Tibial nerve (tissue), 4 donors: ENCODE results near the gene CSPG4.

Experiments
- EP300 ChIP-seq, 2 donors: sonication (generic); formaldehyde crosslinking; IDR thresholded peaks; one replicate each; pipeline ENCODE4 v1.6.1; 2017; ENCODE audit warnings: antibody characterized with exemption in 2 of 2, mild to moderate bottlenecking in 1 of 2
- POLR2A ChIP-seq, 2 donors: fragments of 450-650 bp; IDR thresholded peaks; one replicate each; pipeline ENCODE4 v1.6.1; 2017; ENCODE audit warnings: antibody characterized with exemption in 2 of 2, mild to moderate bottlenecking in 2 of 2, moderate library complexity in 2 of 2
- TF ChIP-seq, protein P1 (sequence below), 5 experiments: fragments of 200-600 bp in 3 of 5; fragments of 450-650 bp in 2 of 5; sonication (generic) in 3 of 5; IDR thresholded peaks; one replicate each; pipeline ENCODE4 v1.5.1; 2016 to 2019; ENCODE audit warnings: antibody characterized with exemption in 5 of 5, mild to moderate bottlenecking in 3 of 5, moderate library complexity in 2 of 5

DNA sequence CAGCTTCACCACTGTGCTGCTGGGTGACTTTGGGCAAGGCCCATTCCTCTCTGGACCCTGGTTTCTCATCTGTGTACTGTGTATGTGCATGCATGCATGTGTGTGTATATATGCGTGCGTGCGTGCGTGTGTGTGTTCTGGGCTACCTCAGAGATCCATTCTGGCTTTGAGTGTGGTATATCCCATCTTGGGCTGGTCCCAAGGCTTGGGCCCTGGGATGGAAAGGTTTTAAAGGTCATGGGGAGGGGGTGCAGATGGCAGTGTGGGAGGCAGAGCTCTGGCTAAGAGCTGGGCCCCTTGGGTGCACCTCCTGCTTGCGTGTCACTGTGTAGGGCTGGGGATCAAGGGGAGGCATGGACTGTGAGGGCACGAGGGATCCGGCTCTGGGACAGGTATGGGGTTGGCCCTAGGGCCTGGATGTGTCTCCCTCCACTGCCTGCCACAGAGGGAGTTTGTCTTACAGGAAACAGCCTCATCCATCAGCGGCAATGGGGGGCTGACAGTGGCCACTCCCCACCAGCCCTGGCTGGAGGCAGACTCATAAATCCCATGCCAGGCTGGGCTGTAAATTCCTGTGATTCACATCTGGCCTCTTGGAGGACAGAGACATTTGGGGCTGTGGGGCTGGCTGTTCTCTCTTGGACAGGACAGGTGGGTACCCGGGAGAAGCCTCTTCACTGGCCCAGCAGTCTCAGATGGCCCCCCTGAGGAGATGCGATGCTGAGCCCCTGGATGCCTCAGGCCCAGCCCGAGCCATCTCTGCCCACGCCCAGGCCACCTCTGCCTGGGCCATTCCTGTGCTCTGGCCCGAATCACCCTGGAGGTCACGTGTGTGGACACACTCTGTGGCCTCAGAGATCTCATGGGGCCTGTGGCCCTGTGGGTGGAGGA lies 21.4 kb upstream of the CSPG4 start:
- TF ChIP-seq, protein P1, sequence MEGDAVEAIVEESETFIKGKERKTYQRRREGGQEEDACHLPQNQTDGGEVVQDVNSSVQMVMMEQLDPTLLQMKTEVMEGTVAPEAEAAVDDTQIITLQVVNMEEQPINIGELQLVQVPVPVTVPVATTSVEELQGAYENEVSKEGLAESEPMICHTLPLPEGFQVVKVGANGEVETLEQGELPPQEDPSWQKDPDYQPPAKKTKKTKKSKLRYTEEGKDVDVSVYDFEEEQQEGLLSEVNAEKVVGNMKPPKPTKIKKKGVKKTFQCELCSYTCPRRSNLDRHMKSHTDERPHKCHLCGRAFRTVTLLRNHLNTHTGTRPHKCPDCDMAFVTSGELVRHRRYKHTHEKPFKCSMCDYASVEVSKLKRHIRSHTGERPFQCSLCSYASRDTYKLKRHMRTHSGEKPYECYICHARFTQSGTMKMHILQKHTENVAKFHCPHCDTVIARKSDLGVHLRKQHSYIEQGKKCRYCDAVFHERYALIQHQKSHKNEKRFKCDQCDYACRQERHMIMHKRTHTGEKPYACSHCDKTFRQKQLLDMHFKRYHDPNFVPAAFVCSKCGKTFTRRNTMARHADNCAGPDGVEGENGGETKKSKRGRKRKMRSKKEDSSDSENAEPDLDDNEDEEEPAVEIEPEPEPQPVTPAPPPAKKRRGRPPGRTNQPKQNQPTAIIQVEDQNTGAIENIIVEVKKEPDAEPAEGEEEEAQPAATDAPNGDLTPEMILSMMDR (IDR thresholded peaks at IDR 0.05) = no peak
- TF ChIP-seq POLR2A (IDR thresholded peaks at IDR 0.05) (no peak), EP300 (IDR thresholded peaks at IDR 0.05) (no peak)
